ENCODE measurements around the gene TCF7. TPM values are rescaled to one million over a fixed set of nuclear protein-coding genes. Genes with fewer than 3 reads are reported as not detected.

The TCF7 gene
- total RNA-seq, 1 donor from 2014 or later, result 0.67 TPM

DNA sequence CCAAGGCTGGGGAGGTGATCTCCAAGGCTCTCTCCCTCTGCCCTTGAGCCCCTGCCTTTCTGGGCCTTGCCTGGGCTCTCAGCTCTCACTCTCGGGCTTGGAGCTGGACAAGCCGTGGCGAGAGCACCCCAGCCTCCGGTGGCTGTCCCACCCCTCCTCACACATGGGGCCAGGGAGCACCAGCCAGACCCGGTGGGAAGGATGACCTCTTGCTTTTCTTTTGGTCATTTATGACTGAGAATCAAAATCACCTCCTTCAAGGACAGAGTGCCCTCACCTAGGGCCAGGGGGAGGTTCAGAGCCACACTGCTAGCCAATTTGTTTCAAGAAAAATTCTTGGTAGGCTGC, 14.1 kb downstream of the TCF7 start:
- Mint-ChIP-seq H3K9me3 (ENCODE audit: unreplicated experiment) (no peaks in the 10 kb centered on the region), H3K4me3 (ENCODE audit: unreplicated experiment) (no peak overlapping the region), H3K4me1 (ENCODE audit: unreplicated experiment) (peaks cover 33% of the 10 kb centered on the region), H3K27ac (ENCODE audit: unreplicated experiment) (no peak overlapping the region), H3K36me3 (ENCODE audit: unreplicated experiment) (peaks cover 3% of the 10 kb centered on the region), H3K27me3 (ENCODE audit: unreplicated experiment) (no peaks in the 10 kb centered on the region)
- no peak for DNase-seq (ENCODE audit: extremely low spot score, unreplicated experiment)
- TF ChIP-seq, protein P1, sequence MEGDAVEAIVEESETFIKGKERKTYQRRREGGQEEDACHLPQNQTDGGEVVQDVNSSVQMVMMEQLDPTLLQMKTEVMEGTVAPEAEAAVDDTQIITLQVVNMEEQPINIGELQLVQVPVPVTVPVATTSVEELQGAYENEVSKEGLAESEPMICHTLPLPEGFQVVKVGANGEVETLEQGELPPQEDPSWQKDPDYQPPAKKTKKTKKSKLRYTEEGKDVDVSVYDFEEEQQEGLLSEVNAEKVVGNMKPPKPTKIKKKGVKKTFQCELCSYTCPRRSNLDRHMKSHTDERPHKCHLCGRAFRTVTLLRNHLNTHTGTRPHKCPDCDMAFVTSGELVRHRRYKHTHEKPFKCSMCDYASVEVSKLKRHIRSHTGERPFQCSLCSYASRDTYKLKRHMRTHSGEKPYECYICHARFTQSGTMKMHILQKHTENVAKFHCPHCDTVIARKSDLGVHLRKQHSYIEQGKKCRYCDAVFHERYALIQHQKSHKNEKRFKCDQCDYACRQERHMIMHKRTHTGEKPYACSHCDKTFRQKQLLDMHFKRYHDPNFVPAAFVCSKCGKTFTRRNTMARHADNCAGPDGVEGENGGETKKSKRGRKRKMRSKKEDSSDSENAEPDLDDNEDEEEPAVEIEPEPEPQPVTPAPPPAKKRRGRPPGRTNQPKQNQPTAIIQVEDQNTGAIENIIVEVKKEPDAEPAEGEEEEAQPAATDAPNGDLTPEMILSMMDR (IDR thresholded peaks at IDR 0.05), result no peak

DNA sequence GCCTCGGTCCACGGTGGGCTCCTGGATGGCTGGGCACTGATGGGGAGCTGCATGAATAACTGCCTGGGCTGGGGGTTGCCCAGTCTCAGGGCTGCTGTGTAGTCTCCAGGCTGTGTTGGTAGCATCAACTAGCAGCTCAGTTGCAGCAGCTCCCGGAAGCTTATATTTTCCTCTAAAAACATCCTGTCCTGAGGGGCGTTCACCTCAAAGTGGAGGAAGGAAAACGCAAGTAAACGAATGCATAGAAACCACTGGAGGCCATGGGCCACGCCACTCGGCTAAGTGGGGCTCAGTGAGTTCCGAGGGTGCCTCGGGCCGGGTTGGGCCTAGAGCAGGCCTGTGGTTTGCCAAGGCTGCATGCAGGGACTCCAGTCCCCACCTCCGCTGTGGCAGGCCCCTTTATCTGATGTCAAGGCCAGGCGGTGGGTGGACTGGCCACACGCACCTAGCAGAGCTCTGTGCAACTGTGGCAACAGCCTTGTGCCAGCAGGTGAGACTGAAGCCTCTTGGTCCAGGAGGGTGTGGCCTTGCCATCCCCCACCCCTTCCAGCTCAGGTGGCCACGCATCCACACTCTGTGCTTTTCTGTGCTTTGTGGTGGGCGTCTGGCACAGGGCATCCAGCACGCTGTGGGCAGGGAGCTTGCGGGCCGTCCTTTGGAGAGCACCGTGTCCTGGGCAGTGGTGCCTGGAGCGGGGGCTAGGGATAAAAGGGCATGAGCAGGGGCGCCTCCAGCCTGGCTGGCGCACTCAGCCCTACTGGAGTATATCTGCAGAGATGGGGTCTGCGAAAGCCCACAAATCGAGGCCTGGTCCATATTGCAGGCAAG, 15.1 kb downstream of the TCF7 start:
- DNase-seq (ENCODE audit: extremely low spot score, unreplicated experiment), result no peak
- H3K4me3 Mint-ChIP-seq (ENCODE audit: unreplicated experiment), result no peak overlapping the region
- TF ChIP-seq, protein P1 (IDR thresholded peaks at IDR 0.05), result no peak
- H3K9me3 Mint-ChIP-seq (ENCODE audit: unreplicated experiment), result no peaks in the 10 kb centered on the region
- peaks cover 3% of the 10 kb centered on the region for H3K36me3 Mint-ChIP-seq (ENCODE audit: unreplicated experiment)
- no peak overlapping the region for H3K27ac Mint-ChIP-seq (ENCODE audit: unreplicated experiment)
- H3K4me1 Mint-ChIP-seq (ENCODE audit: unreplicated experiment), result peaks cover 33% of the 10 kb centered on the region
- no peaks in the 10 kb centered on the region for H3K27me3 Mint-ChIP-seq (ENCODE audit: unreplicated experiment)

DNA sequence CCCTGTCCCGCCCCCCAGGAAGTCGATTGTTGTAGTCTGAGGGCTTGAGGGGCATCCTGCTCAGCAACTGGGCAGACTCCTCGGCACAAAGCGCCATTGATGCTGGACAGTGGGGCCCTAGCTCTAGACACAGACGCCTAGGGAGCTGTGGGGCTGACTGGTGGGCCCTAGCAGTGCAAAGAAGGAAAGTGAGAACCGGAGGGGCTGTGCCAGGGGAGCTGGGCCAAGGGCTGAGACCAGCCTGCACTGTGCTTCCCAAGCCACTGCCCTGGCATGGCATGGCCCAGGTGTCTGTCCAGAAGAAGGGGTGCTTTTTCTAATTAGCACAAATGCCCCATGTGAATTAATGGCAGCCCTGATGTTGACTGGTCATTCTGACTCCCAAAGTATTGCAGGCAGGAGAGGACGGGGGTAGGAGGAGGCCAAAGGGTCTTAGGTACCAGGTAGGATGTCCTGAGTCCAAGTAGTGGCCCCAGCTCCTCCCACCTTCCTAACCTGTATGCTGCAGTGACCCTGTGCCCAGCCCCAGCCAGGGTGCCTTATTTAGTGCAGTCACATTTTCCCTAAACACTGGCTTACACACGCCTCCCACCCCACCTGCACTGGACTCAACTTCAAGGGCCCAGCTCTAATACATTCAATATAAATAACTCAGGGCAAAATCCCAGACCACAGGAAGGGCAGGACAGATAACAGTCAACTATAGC, 15.9 kb downstream of the TCF7 start:
- peaks cover 5% of the 10 kb centered on the region for H3K36me3 Mint-ChIP-seq (ENCODE audit: unreplicated experiment)
- peaks cover 27% of the 10 kb centered on the region for H3K4me1 Mint-ChIP-seq (ENCODE audit: unreplicated experiment)
- no peaks in the 10 kb centered on the region for H3K9me3 Mint-ChIP-seq (ENCODE audit: unreplicated experiment)
- H3K27ac Mint-ChIP-seq (ENCODE audit: unreplicated experiment), result no peak overlapping the region
- H3K4me3 Mint-ChIP-seq (ENCODE audit: unreplicated experiment), result no peak overlapping the region
- no peaks in the 10 kb centered on the region for H3K27me3 Mint-ChIP-seq (ENCODE audit: unreplicated experiment)
- no peak for DNase-seq (ENCODE audit: extremely low spot score, unreplicated experiment)
- TF ChIP-seq, protein P1 (IDR thresholded peaks at IDR 0.05), result no peak

DNA sequence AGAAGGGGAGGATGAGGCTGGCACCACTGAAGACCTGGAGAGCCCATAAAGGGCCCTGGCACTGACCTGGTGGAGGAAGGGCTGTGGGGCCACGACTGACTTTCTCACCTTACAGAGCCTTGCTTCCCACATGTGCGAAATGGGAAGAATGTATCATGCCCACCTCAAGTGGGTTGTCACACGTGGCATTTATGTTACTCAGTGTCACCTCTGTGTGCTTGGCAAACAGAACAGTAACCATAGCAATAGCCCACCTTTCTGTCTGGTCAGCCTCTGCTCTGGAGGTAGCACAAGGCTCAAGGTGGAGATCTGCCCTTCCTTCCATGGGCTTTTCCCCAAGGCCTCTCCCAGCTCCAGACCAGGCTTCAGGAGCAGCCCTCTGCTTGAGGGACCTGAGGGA, 16.7 kb downstream of the TCF7 start:
- H3K4me3 Mint-ChIP-seq (ENCODE audit: unreplicated experiment), result no peak overlapping the region
- no peak for DNase-seq (ENCODE audit: extremely low spot score, unreplicated experiment)

More for the DNA sequence above, 16.7 kb downstream of the TCF7 start:
- H3K9me3 Mint-ChIP-seq (ENCODE audit: unreplicated experiment), result no peaks in the 10 kb centered on the region
- H3K36me3 Mint-ChIP-seq (ENCODE audit: unreplicated experiment), result peaks cover 10% of the 10 kb centered on the region
- peaks cover 19% of the 10 kb centered on the region for H3K4me1 Mint-ChIP-seq (ENCODE audit: unreplicated experiment)
- H3K27ac Mint-ChIP-seq (ENCODE audit: unreplicated experiment), result no peak overlapping the region
- H3K27me3 Mint-ChIP-seq (ENCODE audit: unreplicated experiment), result no peaks in the 10 kb centered on the region
- TF ChIP-seq, protein P1 (IDR thresholded peaks at IDR 0.05), result no peak
